T-helper 1 cell treated with Interleukin-12 subunit alpha and Interleukin-12 subunit beta and Interleukin-4 antibody, amounts not matched to agents 30 μg/mL and 1 μg/mL, for 36 hours (primary cell): ENCODE data around the gene SULT1A2.
A peak's percentile ranks its signal among the peaks of the same experiment; 100 is the strongest.
"Not testable (repeated sequence)": the region's sequence is repeated elsewhere in the genome, so short reads cannot be mapped to it uniquely, and the experiment has no call there.

ENCODE experiments used
- H3K27ac Mint-ChIP-seq: one replicate; pipeline ENCODE4 v1.8.0; 2021; ENCODE audit warnings: mild to moderate bottlenecking, mixed read lengths
- H3K27me3 Mint-ChIP-seq: one replicate; pipeline ENCODE4 v1.8.0; 2021; ENCODE audit warnings: low read depth, mixed read lengths
- H3K36me3 Mint-ChIP-seq: one replicate; pipeline ENCODE4 v1.8.0; 2021; ENCODE audit warnings: low read depth, mixed read lengths
- H3K4me1 Mint-ChIP-seq: one replicate; pipeline ENCODE4 v1.8.0; 2021; ENCODE audit warnings: low read depth, mixed read lengths
- H3K4me3 Mint-ChIP-seq: one replicate; pipeline ENCODE4 v1.8.0; 2021; ENCODE audit warnings: mild to moderate bottlenecking, moderate library complexity, mixed read lengths
- H3K9me3 Mint-ChIP-seq: one replicate; pipeline ENCODE4 v1.8.0; 2021; ENCODE audit warnings: mixed read lengths

SULT1A2 gene

GRCh38 chr16:28562199-28562598 lies 34.7 kb downstream of the SULT1A2 start:
- Mint-ChIP-seq H3K4me3 (no peak overlapping the region), H3K9me3 (peaks cover 8% of the 10 kb centered on the region), H3K27me3 (no peaks in the 10 kb centered on the region), H3K36me3 (peaks cover 25% of the 10 kb centered on the region), H3K27ac (no peak overlapping the region), H3K4me1 (peaks cover 10% of the 10 kb centered on the region)

GRCh38 chr16:28561557-28562187 lies 35.2 kb downstream of the SULT1A2 start:
- H3K27ac Mint-ChIP-seq: no peak overlapping the region
- H3K4me1 Mint-ChIP-seq: peaks cover 11% of the 10 kb centered on the region
- no peaks in the 10 kb centered on the region for H3K27me3 Mint-ChIP-seq
- no peak overlapping the region for H3K4me3 Mint-ChIP-seq
- peaks cover 24% of the 10 kb centered on the region for H3K36me3 Mint-ChIP-seq
- H3K9me3 Mint-ChIP-seq: peaks cover 6% of the 10 kb centered on the region

- Mint-ChIP-seq H3K27me3 (no peaks in the 10 kb centered on the region), H3K9me3 (no peaks in the 10 kb centered on the region), H3K27ac (no peak overlapping the region), H3K4me1 (peaks cover 24% of the 10 kb centered on the region), H3K36me3 (peaks cover 20% of the 10 kb centered on the region), H3K4me3 (no peak overlapping the region)
Observed at GRCh38 chr16:28558456-28558855, 38.4 kb downstream of the SULT1A2 start.

- Mint-ChIP-seq H3K27ac (no peak overlapping the region), H3K4me1 (peaks cover 25% of the 10 kb centered on the region), H3K27me3 (no peaks in the 10 kb centered on the region), H3K36me3 (peaks cover 20% of the 10 kb centered on the region), H3K9me3 (no peaks in the 10 kb centered on the region), H3K4me3 (no peak overlapping the region)
Observed at GRCh38 chr16:28556914-28557320, 39.9 kb downstream of the SULT1A2 start.

GRCh38 chr16:28555561-28555960 lies 41.3 kb downstream of the SULT1A2 start:
- H3K4me3 Mint-ChIP-seq: peak overlapping the region; percentile 46
- no peaks in the 10 kb centered on the region for H3K27me3 Mint-ChIP-seq
- H3K4me1 Mint-ChIP-seq: peaks cover 25% of the 10 kb centered on the region
- H3K27ac Mint-ChIP-seq: peak overlapping the region; percentile 13
- H3K36me3 Mint-ChIP-seq: peaks cover 20% of the 10 kb centered on the region
- no peaks in the 10 kb centered on the region for H3K9me3 Mint-ChIP-seq

GRCh38 chr16:28554634-28555423 lies 42.0 kb downstream of the SULT1A2 start:
- Mint-ChIP-seq H3K9me3 (no peaks in the 10 kb centered on the region), H3K4me1 (peaks cover 24% of the 10 kb centered on the region), H3K27me3 (no peaks in the 10 kb centered on the region), H3K36me3 (peaks cover 19% of the 10 kb centered on the region), H3K4me3 (peak overlapping the region; percentile 97), H3K27ac (peak overlapping the region; percentile 95)

- peaks cover 3% of the 10 kb centered on the region for H3K27me3 Mint-ChIP-seq
- H3K36me3 Mint-ChIP-seq: peaks cover 13% of the 10 kb centered on the region
- no peaks in the 10 kb centered on the region for H3K9me3 Mint-ChIP-seq
Observed at GRCh38 chr16:28553776-28554633, 42.8 kb downstream of the SULT1A2 start, which contains the start of gene SGF29. Gene SGF29, plus strand, starts transcription at chr16:28553920. Its CDS starts 27,150 bp downstream, at chr16:28581070.

GRCh38 chr16:28549301-28549899 lies 47.5 kb downstream of the SULT1A2 start:
- Mint-ChIP-seq H3K27ac (no peak overlapping the region), H3K4me1 (peaks cover 9% of the 10 kb centered on the region), H3K4me3 (no peak overlapping the region)

More at GRCh38 chr16:28553776-28554633, 42.8 kb downstream of the SULT1A2 start, which contains the start of gene SGF29:
- Mint-ChIP-seq H3K27ac (peak within 1 kb of the TSS; percentile 97), H3K4me1 (peaks cover 24% of the 10 kb centered on the region), H3K4me3 (peak within 1 kb of the TSS; percentile 97)

GRCh38 chr16:28548306-28548802 lies 48.5 kb downstream of the SULT1A2 start:
- peaks cover 3% of the 10 kb centered on the region for H3K27me3 Mint-ChIP-seq
- H3K4me3 Mint-ChIP-seq: no peak overlapping the region
- H3K36me3 Mint-ChIP-seq: no peaks in the 10 kb centered on the region
- no peaks in the 10 kb centered on the region for H3K9me3 Mint-ChIP-seq
- H3K27ac Mint-ChIP-seq: no peak overlapping the region
- H3K4me1 Mint-ChIP-seq: peaks cover 7% of the 10 kb centered on the region

More at GRCh38 chr16:28549301-28549899, 47.5 kb downstream of the SULT1A2 start:
- no peaks in the 10 kb centered on the region for H3K36me3 Mint-ChIP-seq
- H3K27me3 Mint-ChIP-seq: peaks cover 3% of the 10 kb centered on the region
- H3K9me3 Mint-ChIP-seq: no peaks in the 10 kb centered on the region

- Mint-ChIP-seq H3K36me3 (no peaks in the 10 kb centered on the region), H3K27me3 (peaks cover 7% of the 10 kb centered on the region), H3K4me1 (peaks cover 4% of the 10 kb centered on the region), H3K27ac (no peak overlapping the region), H3K4me3 (no peak overlapping the region), H3K9me3 (no peaks in the 10 kb centered on the region)
Observed at GRCh38 chr16:28546626-28547025, 50.2 kb downstream of the SULT1A2 start.

- H3K9me3 Mint-ChIP-seq, H3K36me3 Mint-ChIP-seq, H3K27me3 Mint-ChIP-seq: not testable (repeated sequence)
Observed at GRCh38 chr16:28545964-28546363, 50.9 kb downstream of the SULT1A2 start.

GRCh38 chr16:28544998-28545397 lies 51.9 kb downstream of the SULT1A2 start:
- no peak overlapping the region for H3K4me3 Mint-ChIP-seq
- H3K27me3 Mint-ChIP-seq: peaks cover 7% of the 10 kb centered on the region
- H3K9me3 Mint-ChIP-seq: no peaks in the 10 kb centered on the region
- no peak overlapping the region for H3K27ac Mint-ChIP-seq
- no peaks in the 10 kb centered on the region for H3K36me3 Mint-ChIP-seq
- H3K4me1 Mint-ChIP-seq: peaks cover 4% of the 10 kb centered on the region

More at GRCh38 chr16:28545964-28546363, 50.9 kb downstream of the SULT1A2 start:
- H3K4me3 Mint-ChIP-seq, H3K4me1 Mint-ChIP-seq, H3K27ac Mint-ChIP-seq: not testable (repeated sequence)

GRCh38 chr16:28543072-28543471 lies 53.8 kb downstream of the SULT1A2 start:
- H3K27me3 Mint-ChIP-seq: peaks cover 4% of the 10 kb centered on the region
- H3K9me3 Mint-ChIP-seq: no peaks in the 10 kb centered on the region
- H3K36me3 Mint-ChIP-seq: no peaks in the 10 kb centered on the region
- H3K4me3 Mint-ChIP-seq: no peak overlapping the region
- no peaks in the 10 kb centered on the region for H3K4me1 Mint-ChIP-seq
- no peak overlapping the region for H3K27ac Mint-ChIP-seq

GRCh38 chr16:28542646-28543045 lies 54.2 kb downstream of the SULT1A2 start:
- Mint-ChIP-seq H3K36me3 (no peaks in the 10 kb centered on the region), H3K4me3 (no peak overlapping the region), H3K27ac (no peak overlapping the region)

More at GRCh38 chr16:28542646-28543045, 54.2 kb downstream of the SULT1A2 start:
- Mint-ChIP-seq H3K27me3 (peaks cover 4% of the 10 kb centered on the region), H3K9me3 (no peaks in the 10 kb centered on the region), H3K4me1 (no peaks in the 10 kb centered on the region)
